ENCODE results near the gene INF2.

DNA sequence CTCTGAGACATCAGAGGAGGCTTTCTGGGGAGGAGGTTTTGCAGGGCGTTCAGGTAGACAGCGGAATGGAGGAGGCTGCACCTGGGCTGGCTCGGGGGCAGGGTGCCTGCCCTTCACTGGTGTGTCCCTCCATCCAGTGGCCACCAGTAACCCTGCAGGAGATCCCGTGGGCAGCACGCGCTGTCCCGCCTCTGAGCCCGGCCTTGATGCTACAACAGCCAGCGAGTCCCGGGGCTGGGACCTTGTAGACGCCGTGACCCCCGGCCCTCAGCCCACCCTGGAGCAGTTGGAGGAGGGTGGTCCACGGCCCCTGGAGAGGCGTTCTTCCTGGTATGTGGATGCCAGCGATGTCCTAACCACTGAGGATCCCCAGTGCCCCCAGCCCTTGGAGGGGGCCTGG is 24.6 kb downstream of the INF2 start:
- TF ChIP-seq, protein P1, sequence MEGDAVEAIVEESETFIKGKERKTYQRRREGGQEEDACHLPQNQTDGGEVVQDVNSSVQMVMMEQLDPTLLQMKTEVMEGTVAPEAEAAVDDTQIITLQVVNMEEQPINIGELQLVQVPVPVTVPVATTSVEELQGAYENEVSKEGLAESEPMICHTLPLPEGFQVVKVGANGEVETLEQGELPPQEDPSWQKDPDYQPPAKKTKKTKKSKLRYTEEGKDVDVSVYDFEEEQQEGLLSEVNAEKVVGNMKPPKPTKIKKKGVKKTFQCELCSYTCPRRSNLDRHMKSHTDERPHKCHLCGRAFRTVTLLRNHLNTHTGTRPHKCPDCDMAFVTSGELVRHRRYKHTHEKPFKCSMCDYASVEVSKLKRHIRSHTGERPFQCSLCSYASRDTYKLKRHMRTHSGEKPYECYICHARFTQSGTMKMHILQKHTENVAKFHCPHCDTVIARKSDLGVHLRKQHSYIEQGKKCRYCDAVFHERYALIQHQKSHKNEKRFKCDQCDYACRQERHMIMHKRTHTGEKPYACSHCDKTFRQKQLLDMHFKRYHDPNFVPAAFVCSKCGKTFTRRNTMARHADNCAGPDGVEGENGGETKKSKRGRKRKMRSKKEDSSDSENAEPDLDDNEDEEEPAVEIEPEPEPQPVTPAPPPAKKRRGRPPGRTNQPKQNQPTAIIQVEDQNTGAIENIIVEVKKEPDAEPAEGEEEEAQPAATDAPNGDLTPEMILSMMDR (conservative IDR thresholded peaks at IDR 0.05 in 1 of 2, IDR thresholded peaks at IDR 0.05 in 1 of 2; ENCODE audit: extremely low read depth in 1 of 2, insufficient read depth in 1 of 2, low read depth in 1 of 2, low read length in 2 of 2): no peak
- no peak for TF ChIP-seq EZH2 (IDR thresholded peaks at IDR 0.05; ENCODE audit: borderline replicate concordance, low read length)

All from mammary epithelial cell (primary cell).